H9 (cell line): Measurements from ENCODE around the gene ZFPM1. TPM values are rescaled to one million over a fixed set of nuclear protein-coding genes. Genes with fewer than 3 reads are reported as not detected.

Source experiments
- DNase-seq: peaks from one replicate; pipeline ENCODE4 v3.0.0-alpha.2; 2017
- H2AFZ ChIP-seq: one replicate; pipeline ENCODE4 v1.6.1; 2013; ENCODE audit warnings: mild to moderate bottlenecking, low read length, control low read depth, moderate library complexity
- H2AK5ac ChIP-seq: 2 replicates; pipeline ENCODE4 v1.6.1; 2013; ENCODE audit warnings: low read length, control low read depth, mixed read lengths; ENCODE audit not compliant: insufficient read length
- H2BK120ac ChIP-seq: one replicate; pipeline ENCODE4 v1.6.1; 2013; ENCODE audit warnings: low read depth, mild to moderate bottlenecking, low read length, control low read depth, inconsistent platforms; ENCODE audit not compliant: poor library complexity, severe bottlenecking
- H2BK12ac ChIP-seq: 2 replicates; pipeline ENCODE4 v1.6.1; 2013; ENCODE audit warnings: low read length, control low read depth, mixed read lengths, low read depth; ENCODE audit not compliant: insufficient read length
- H2BK15ac ChIP-seq: 2 replicates; pipeline ENCODE4 v1.6.1; 2013; ENCODE audit warnings: low read depth, low read length, control low read depth
- H2BK20ac ChIP-seq: one replicate; pipeline ENCODE4 v1.6.1; 2013; ENCODE audit warnings: low read depth, mild to moderate bottlenecking, low read length, control low read depth, inconsistent platforms; ENCODE audit not compliant: poor library complexity, severe bottlenecking
- H2BK5ac ChIP-seq: 2 replicates; pipeline ENCODE4 v1.6.1; 2013; ENCODE audit warnings: low read length, control low read depth, mixed read lengths; ENCODE audit not compliant: insufficient read length
- H3K14ac ChIP-seq: 2 replicates; pipeline ENCODE4 v1.6.1; 2013; ENCODE audit warnings: low read length, control low read depth; ENCODE audit not compliant: insufficient read depth
- H3K18ac ChIP-seq: 2 replicates; pipeline ENCODE4 v1.6.1; 2013; ENCODE audit warnings: low read depth, mild to moderate bottlenecking, mixed read lengths, low read length, control low read depth; ENCODE audit not compliant: insufficient read length
- H3K23ac ChIP-seq: 2 replicates; pipeline ENCODE4 v1.6.1; 2013; ENCODE audit warnings: low read length, control low read depth, mixed read lengths, low read depth; ENCODE audit not compliant: insufficient read length
- H3K23me2 ChIP-seq: 2 replicates; pipeline ENCODE4 v1.6.1; 2013; ENCODE audit warnings: low read depth, mild to moderate bottlenecking, mixed read lengths, low read length, control low read depth; ENCODE audit not compliant: insufficient read length, poor library complexity, severe bottlenecking
- H3K27ac ChIP-seq: 2 replicates; pipeline ENCODE4 v1.5.1; 2013; ENCODE audit warnings: low read length, control low read depth, mixed read lengths, low read depth; ENCODE audit not compliant: insufficient read length
- H3K27me3 ChIP-seq: 2 replicates; pipeline ENCODE4 v1.6.1; 2013; ENCODE audit warnings: low read length, control low read depth, inconsistent platforms; ENCODE audit not compliant: insufficient read depth
- H3K4ac ChIP-seq: 2 replicates; pipeline ENCODE4 v1.6.1; 2013; ENCODE audit warnings: low read depth, mild to moderate bottlenecking, control low read depth, inconsistent platforms, low read length, moderate library complexity
- H3K4me1 ChIP-seq: 2 replicates; pipeline ENCODE4 v1.6.1; 2013; ENCODE audit warnings: low read length, control low read depth, inconsistent platforms; ENCODE audit not compliant: insufficient read depth
- H3K4me2 ChIP-seq: 2 replicates; pipeline ENCODE4 v1.6.1; 2013; ENCODE audit warnings: low read length, control low read depth, mixed read lengths; ENCODE audit not compliant: insufficient read length, insufficient read depth
- H3K56ac ChIP-seq: 2 replicates; pipeline ENCODE4 v1.6.1; 2013; ENCODE audit warnings: low read depth, mild to moderate bottlenecking, mixed read lengths, low read length, control low read depth; ENCODE audit not compliant: insufficient read length
- H3K79me1 ChIP-seq: 2 replicates; pipeline ENCODE4 v1.6.1; 2013; ENCODE audit warnings: low read depth, mild to moderate bottlenecking, moderate library complexity, low read length, control low read depth, inconsistent platforms; ENCODE audit not compliant: insufficient read depth, poor library complexity, severe bottlenecking
- H3K79me2 ChIP-seq: 2 replicates; pipeline ENCODE4 v1.6.1; 2013; ENCODE audit warnings: low read length, control low read depth, inconsistent platforms; ENCODE audit not compliant: insufficient read depth
- H3K9ac ChIP-seq: 2 replicates; pipeline ENCODE4 v1.6.1; 2013; ENCODE audit warnings: low read length, control low read depth, mixed read lengths; ENCODE audit not compliant: insufficient read length; ENCODE audit errors: extremely low read depth
- H3K9me3 ChIP-seq: one replicate; pipeline ENCODE4 v1.6.1; 2013; ENCODE audit warnings: low read depth, low read length, inconsistent platforms; ENCODE audit not compliant: control insufficient read depth
- H3T11ph ChIP-seq: one replicate; pipeline ENCODE4 v1.6.1; 2013; ENCODE audit warnings: mild to moderate bottlenecking, low read length, control low read depth, inconsistent platforms
- H4K20me1 ChIP-seq: one replicate; pipeline ENCODE4 v1.6.1; 2013; ENCODE audit not compliant: control insufficient read depth, insufficient read length, insufficient read depth
- H4K5ac ChIP-seq: 2 replicates; pipeline ENCODE4 v1.6.1; 2013; ENCODE audit warnings: low read depth, mild to moderate bottlenecking, mixed read lengths, low read length, control low read depth; ENCODE audit not compliant: insufficient read length
- H4K8ac ChIP-seq: replicated peaks from 2 replicates; pipeline ENCODE4 v1.6.1; 2013; ENCODE audit warnings: low read length, control low read depth, mixed read lengths, low read depth; ENCODE audit not compliant: insufficient read length
- H4K91ac ChIP-seq: 2 replicates; pipeline ENCODE4 v1.6.1; 2013; ENCODE audit warnings: low read depth, mild to moderate bottlenecking, moderate library complexity, mixed read lengths, low read length, control low read depth; ENCODE audit not compliant: insufficient read length
- H3K27ac Mint-ChIP-seq, 3 experiments: 2 replicates in 2 of 3; 3 replicates in 1 of 3; pipeline ENCODE4 v1.8.0; 2020 to 2021; ENCODE audit warnings: mixed read lengths in 3 of 3, mild to moderate bottlenecking in 1 of 3, moderate library complexity in 1 of 3
- H3K27me3 Mint-ChIP-seq: 2 replicates; pipeline ENCODE4 v1.8.0; 2021; ENCODE audit warnings: low read depth, mild to moderate bottlenecking, moderate library complexity, mixed read lengths
- H3K36me3 Mint-ChIP-seq, 3 experiments: 2 replicates in 2 of 3; 3 replicates in 1 of 3; pipeline ENCODE4 v1.8.0; 2020 to 2021; ENCODE audit warnings: low read depth in 3 of 3, mixed read lengths in 3 of 3; ENCODE audit not compliant: insufficient read depth in 1 of 3
- H3K4me1 Mint-ChIP-seq, 2 experiments: 2 replicates each; pipeline ENCODE4 v1.8.0; 2020; ENCODE audit warnings: mixed read lengths in 2 of 2
- H3K4me3 Mint-ChIP-seq, 2 experiments: 2 replicates in 1 of 2; 3 replicates in 1 of 2; pipeline ENCODE4 v1.8.0; 2020 to 2021; ENCODE audit warnings: mild to moderate bottlenecking in 2 of 2, mixed read lengths in 2 of 2, moderate library complexity in 1 of 2
- H3K9me3 Mint-ChIP-seq, 2 experiments: 2 replicates in 1 of 2; 3 replicates in 1 of 2; pipeline ENCODE4 v1.8.0; 2020; ENCODE audit warnings: mild to moderate bottlenecking in 2 of 2, mixed read lengths in 2 of 2, moderate library complexity in 1 of 2
- WGBS: extraction: QIAGEN DNeasy Blood & Tissue Kit; methylation state at CpG from one replicate; pipeline ENCODE4 v1.1.7; 2013; ENCODE audit warnings: missing lambda C conversion rate, low lambda C conversion rate, mixed read lengths; ENCODE audit not compliant: insufficient read length; ENCODE audit errors: extremely low coverage; 5-methylcytosine and 5-hydroxymethylcytosine counted together
- total RNA-seq: library from RNA; stranded (reverse); gene quantifications from 2 replicates; pipeline ENCODE4 v1.2.1, GENCODE V29; 2021
- TF ChIP-seq, protein P1 (sequence below): fragments of 200-600 bp; sonication (generic); conservative IDR thresholded peaks from 3 replicates; pipeline ENCODE4 v1.8.0; 2021; ENCODE audit warnings: antibody characterized with exemption, mild to moderate bottlenecking

The ZFPM1 gene
- total RNA-seq, 1 experiment from 2014 or later = 3.6 TPM

DNA sequence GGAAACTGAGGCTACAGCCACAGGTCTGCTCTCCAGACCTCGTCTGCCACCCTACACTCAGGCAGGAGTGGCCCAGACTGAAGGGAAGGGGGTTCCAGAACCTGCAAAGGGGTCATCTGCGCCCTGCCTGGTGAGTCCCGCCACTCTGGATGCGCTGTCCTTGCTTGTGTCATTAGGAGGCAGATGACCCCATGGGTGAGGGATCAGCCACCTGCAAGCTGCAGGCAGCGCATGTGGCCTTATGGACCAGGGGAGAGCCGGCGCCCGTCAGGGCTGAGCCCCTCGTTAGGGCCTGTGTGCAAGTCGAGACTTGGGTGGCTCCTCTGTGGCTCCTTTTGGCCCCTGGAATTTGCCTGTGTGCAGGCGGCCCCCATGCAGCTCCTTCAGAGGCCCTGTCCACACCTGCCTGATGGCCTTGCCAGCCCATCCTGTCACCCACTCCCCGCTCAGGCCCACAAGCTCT is 5.7 kb downstream of the ZFPM1 start:
- H3K4ac ChIP-seq = no peak overlapping the region
- no peak overlapping the region for H3T11ph ChIP-seq
- no peak overlapping the region for H2BK120ac ChIP-seq
- H3K79me2 ChIP-seq = no peaks in the 10 kb centered on the region
- DNase-seq = no peak
- no peak overlapping the region for H3K23ac ChIP-seq
- H3K79me1 ChIP-seq = no peaks in the 10 kb centered on the region
- no peak overlapping the region for H3K4me2 ChIP-seq
- H2BK5ac ChIP-seq = no peak overlapping the region
- peaks cover 3% of the 10 kb centered on the region; the same call in 1 of the 2 replicates for H3K4me1 ChIP-seq
- no peak overlapping the region; the same call in 1 of the 2 replicates for H3K14ac ChIP-seq
- no peaks in the 10 kb centered on the region for H3K9me3 ChIP-seq
- H3K4me3 Mint-ChIP-seq = no peak overlapping the region
- no peak overlapping the region for H3K9ac ChIP-seq
- H3K18ac ChIP-seq = no peak overlapping the region
- no peak overlapping the region for H4K91ac ChIP-seq
- H3K27ac ChIP-seq = no peak overlapping the region
- H2BK15ac ChIP-seq = no peak overlapping the region
- no peak overlapping the region for H2AK5ac ChIP-seq
- peaks cover 43% of the 10 kb centered on the region for H3K27me3 Mint-ChIP-seq
- H4K5ac ChIP-seq = no peak overlapping the region
- no CpG with 5 or more reads among the region's 12 CpGs for WGBS
- no peaks in the 10 kb centered on the region for H3K36me3 Mint-ChIP-seq
- H3K56ac ChIP-seq = no peak overlapping the region
- H4K20me1 ChIP-seq = no peaks in the 10 kb centered on the region
- peaks cover 26% of the 10 kb centered on the region for H3K27me3 ChIP-seq
- no peak overlapping the region for H2BK20ac ChIP-seq
- H3K23me2 ChIP-seq = peaks cover 8% of the 10 kb centered on the region
- H3K4me1 Mint-ChIP-seq = peaks cover 8 to 35% of the 10 kb centered on the region in 2 experiments
- TF ChIP-seq, protein P1, sequence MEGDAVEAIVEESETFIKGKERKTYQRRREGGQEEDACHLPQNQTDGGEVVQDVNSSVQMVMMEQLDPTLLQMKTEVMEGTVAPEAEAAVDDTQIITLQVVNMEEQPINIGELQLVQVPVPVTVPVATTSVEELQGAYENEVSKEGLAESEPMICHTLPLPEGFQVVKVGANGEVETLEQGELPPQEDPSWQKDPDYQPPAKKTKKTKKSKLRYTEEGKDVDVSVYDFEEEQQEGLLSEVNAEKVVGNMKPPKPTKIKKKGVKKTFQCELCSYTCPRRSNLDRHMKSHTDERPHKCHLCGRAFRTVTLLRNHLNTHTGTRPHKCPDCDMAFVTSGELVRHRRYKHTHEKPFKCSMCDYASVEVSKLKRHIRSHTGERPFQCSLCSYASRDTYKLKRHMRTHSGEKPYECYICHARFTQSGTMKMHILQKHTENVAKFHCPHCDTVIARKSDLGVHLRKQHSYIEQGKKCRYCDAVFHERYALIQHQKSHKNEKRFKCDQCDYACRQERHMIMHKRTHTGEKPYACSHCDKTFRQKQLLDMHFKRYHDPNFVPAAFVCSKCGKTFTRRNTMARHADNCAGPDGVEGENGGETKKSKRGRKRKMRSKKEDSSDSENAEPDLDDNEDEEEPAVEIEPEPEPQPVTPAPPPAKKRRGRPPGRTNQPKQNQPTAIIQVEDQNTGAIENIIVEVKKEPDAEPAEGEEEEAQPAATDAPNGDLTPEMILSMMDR = no peak
- no peak overlapping the region for H4K8ac ChIP-seq
- H2BK12ac ChIP-seq = no peak overlapping the region
- no peak overlapping the region; a peak in 1 of 7 replicates for H3K27ac Mint-ChIP-seq
- H2AFZ ChIP-seq = no peak overlapping the region
- H3K9me3 Mint-ChIP-seq = no peaks in the 10 kb centered on the region
